ENCODE measurements around the gene WDR75.

WDR75 gene

DNA sequence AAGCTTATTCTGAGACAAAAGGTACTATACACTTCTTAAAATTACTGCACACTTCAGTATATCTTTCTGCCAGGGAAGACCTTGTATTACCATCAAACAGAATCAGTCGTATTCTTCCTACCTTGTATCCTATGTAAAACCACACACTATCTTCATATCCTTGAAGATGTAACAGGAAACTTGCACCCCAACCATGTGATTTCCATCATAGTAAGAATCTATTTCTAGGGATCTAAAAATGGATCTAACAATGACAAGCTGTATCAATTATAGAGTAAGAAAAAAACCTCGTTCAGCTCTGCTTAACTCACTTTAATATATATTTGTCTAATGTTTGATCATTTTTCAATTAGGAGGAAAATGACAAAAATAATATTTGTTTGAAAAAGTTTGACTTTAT, 60.2 kb downstream of the WDR75 start:
- DNase-seq, result no peak

DNA sequence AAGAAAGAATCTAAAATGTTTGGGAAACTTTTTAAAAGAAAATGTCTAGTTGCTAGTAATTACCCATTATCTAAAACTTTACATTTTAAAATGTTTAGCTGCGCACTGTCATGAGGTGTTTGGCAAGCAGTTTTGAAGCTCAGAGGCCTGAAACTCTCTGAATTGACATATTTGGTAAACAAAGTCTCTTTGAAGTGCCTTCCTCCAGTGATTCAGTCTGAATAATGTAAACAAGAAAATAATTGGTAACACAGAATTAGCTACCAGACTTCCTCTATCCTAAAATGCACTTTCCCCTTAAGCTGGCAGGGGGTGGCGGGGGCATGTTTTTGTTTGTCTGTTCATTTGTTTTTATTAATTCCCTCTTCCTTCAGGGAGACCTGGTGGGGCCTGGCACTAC, 61.4 kb downstream of the WDR75 start:
- DNase-seq, result no peak

DNA sequence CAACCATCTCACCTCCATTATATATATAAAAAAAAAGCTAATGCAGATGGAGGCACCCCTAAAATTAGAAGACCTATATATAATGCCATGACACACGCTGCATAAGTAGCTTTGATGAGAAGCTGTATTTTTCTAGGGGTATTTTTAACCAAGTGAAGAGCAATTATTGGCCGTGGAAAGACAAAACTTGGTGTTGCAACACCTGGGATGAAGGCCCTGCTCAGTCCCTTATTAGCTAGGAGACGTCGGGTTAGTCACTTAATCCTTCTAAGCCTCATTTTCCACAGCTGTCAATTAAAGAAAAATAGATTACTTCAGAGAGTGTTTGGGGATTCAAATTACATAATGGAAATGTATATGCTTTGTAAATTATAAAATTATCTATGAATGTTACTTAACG, 63.0 kb downstream of the WDR75 start:
- no peak for DNase-seq

- DNase-seq, result no peak
These were observed 64.2 kb downstream of the WDR75 start for GRCh38 chr2:189505492-189505891.

GRCh38 chr2:189506514-189506976, 65.3 kb downstream of the WDR75 start:
- DNase-seq, result no peak

DNA sequence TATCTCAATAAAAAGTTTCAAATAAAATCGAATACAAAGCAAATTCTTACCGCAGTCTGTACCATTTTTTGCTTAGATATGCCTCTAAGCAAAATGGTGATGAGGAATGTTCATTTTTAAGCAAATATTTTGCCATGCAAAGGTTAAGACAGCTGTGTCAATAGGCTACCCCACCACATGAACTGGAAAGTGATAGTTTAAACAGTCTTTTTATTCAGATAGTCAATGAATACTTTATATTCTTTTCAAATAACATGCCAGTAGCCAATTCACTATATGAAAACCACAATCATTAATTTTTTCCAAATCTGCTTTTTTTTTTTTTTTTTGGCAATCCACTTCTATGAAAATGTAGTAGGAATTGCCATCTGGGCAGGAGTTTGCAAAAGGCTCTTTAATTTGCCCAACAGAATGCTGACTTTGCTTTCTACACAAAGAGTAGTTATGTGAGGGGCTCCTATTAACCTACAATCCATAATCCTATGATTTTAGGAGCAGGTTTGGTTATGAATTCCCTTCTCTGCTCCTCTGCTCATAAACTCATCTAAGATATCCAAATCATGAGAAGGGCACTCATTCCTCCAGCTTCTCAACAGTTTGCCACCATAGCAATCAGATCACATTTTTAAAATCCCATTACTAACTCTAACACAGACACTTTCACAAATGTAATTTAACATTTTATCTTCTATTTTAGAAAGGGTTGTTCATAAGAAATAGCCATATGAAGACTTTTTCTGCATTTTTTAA, 70.1 kb downstream of the WDR75 start:
- no peak for DNase-seq

DNA sequence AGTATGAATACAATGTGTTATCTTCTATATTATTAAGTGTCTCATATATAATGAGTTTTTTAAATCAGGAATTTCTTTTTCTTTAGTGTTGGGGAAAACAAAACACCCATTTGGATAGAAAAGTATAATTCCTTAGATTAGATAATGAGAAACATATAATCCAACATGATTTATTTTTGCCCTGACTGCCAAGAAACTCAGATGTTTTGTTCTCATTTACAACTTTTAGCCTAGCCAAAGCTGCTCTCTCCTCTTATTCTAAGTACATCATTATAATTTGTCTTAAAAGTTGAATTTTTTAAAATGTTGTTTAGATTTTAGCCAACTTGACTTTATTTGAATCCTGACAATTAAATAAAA, 70.7 kb downstream of the WDR75 start:
- DNase-seq, result no peak

DNA sequence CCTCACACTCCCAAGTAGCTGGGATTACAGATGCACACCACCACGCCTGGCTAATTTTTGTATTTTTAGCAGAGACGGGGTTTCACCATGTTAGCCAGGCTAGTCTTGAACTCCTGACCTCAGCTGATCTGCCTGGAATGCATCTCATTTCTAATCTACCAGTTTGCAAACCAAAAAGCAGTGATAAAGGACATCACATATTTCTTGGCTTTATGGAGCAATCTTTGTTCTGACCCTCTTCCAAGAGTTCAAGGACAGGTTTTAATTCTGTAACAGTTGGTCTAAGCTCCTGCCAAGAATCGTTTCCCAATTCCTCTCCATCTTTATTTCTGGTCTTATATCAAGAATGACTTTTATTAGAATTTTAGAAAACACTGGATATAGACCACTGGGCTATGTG, 71.6 kb downstream of the WDR75 start:
- no peak for DNase-seq

- DNase-seq, result no peak
These were observed 72.8 kb downstream of the WDR75 start for GRCh38 chr2:189514104-189514503.

DNA sequence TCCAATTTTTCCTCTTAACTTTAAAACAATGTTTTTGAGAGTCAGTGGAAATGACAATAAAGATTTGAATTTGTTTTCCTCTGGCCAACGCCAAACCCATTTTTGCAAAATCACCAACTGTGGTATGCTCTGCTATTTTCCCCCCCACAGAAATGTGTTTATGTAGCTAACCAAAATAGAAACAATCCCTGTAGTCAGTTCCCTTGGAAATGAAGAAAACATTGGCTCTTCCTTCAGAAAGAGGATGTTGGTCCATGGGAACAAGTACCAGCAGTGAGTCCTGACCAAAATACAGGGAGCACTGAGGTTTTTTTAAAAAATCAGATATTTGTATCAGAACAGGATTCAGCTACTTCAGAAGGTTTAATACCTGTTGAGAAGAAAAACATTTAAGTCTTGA, 74.0 kb downstream of the WDR75 start:
- DNase-seq, result no peak

- DNase-seq, result no peak
These were observed 75.3 kb downstream of the WDR75 start for GRCh38 chr2:189516546-189516945.

GRCh38 chr2:189517847-189518535, 76.7 kb downstream of the WDR75 start:
- no peak for DNase-seq

DNA sequence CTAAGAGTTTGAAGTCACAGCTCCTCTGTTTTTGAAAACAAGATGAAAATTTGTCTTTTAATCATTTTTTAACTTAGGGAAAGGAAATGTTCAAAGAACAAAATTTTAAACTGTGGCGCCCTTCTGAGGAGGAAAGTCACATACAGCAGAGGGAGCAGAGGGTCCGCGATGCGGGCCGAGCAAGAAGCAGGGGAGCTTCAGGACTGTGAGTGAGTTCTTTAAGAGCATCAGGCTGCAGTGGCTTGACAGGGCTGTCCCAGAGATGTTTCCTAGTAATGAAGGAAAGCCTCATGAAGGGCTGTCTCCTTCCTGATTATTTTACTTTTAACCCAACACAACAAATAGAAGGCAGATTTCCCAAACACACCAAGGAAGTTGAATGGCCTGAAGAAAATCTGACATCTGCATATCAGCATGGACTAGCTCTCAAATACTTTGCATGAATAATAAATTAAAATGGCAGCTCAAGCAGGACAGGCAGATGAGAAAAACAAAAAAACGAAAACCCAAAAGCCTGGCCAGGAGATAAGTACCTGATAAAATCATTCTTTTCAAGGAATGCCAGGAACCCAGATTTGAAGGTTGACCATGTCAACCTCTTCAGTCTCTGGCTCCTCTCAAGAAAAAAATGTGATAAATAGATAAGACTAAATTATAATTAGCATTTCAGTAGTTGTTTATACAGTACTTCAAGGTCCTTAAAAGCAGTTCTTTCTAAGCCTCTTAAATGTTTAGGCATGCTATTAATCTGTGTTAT, 78.5 kb downstream of the WDR75 start:
- DNase-seq, result no peak

DNA sequence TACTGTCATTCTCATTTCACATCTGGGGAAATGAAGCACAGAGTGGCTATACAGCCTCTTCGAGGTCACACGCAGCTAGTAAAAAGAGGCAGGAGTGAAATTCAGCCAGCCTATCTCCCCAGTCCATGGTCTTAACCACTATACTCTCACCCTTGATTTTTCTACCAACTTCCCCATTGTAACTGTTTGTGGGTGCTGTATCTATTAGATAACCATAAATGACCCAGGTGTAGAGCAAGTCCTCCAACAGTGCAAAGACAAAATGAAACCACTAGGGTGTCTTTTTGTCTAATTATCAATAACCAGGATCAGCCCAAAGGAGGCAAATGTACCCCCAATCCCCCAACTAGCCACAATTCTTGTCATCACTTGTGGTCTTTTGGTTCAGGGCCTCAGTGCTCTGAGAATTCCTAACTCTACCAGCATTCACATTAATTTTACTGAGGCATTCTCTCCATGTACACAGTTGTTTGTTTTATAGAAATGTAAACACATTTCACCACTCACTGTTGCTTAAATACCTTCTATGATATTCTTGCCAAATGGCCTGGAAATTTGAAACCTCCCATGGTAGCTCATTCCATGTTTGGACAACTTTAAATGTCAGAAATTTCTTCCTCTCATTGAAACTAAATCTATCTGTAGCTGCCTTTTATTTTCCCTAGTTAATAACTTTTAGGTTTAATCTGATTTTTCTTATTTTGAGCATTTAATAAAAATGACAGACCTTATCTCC, 80.6 kb downstream of the WDR75 start:
- no peak for DNase-seq

DNA sequence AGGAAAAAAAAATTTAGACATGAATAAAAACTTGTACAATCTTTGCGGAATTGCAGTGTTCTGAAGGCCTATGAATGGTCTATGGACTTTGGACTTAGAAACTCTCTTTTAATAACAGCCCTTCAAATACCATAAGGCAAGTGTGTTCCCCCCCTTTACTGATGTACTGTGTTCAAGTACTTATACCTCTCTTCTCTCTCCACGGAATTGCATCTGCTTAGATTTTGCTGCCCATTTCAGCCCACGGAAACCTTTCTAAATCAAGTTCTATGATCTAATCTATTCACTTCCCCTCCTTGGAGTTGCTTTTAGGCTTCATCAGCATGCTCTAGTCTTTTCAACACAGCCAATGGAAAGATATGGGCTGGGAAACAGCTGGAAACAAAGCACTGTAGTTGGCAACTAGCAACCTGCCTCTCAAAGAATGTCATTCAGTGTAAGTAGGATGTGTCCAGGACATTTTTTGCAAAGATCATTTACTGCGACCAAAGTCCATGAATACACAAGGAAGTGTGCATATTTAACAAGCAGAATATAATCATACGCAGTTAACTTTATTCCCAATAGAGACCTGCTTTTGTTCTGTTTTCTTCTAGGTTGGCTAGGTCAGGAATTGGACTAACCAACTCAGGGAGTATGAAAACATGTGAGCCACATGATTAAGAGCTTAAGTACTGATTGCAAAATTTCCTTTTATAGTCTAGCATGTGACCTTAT, 81.3 kb downstream of the WDR75 start:
- no peak for DNase-seq

DNA sequence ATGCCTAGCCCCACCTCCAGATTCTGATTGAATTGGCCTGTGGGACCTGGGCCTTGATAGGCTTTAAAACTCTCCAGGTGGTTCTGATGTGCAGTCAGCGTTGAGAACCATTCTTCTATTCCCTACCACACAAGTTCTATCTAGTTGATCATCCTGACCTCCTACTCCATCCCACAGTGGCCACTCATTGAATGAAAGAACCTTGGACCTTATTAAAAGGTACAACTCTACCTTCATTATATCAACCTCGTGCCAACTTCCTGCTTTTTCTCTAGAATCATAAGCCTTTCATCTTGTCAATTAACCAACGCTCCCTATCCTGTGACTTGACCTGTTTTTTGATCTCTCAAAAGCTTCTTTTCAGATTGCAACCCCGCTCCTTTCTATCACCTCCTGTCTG, 83.5 kb downstream of the WDR75 start:
- DNase-seq, result no peak

Measured in GDM1 (cell line).